HepG2 (cell line): Measurements from ENCODE around the gene TMEM63B. TPM values are rescaled to one million over a fixed set of nuclear protein-coding genes. Genes with fewer than 3 reads are reported as not detected.
A peak's percentile ranks its signal among the peaks of the same experiment; 100 is the strongest.

ENCODE experiments used
- ATF1 ChIP-seq: IDR thresholded peaks from 2 replicates; pipeline ENCODE4 v1.6.1; 2016; ENCODE audit warnings: mild to moderate bottlenecking, control low read depth
- ATF3 ChIP-seq: sonication (generic); formaldehyde crosslinking; IDR thresholded peaks from 2 replicates; pipeline ENCODE4 v1.4.0; 2020; ENCODE audit warnings: missing genetic modification reagents
- HMGXB3 ChIP-seq: sonication (generic); formaldehyde crosslinking; IDR thresholded peaks from 2 replicates; pipeline ENCODE4 v1.4.0; 2020; ENCODE audit warnings: missing genetic modification reagents, borderline replicate concordance
- HOXA3 ChIP-seq: sonication (generic); formaldehyde crosslinking; IDR thresholded peaks from 2 replicates; pipeline ENCODE4 v1.5.0; 2020; ENCODE audit warnings: missing genetic modification reagents
- KAT2B ChIP-seq: fragments of 150-350 bp; IDR thresholded peaks from 2 replicates; pipeline ENCODE4 v1.6.1; 2014; ENCODE audit warnings: low read depth, low read length, borderline replicate concordance
- KLF9 ChIP-seq: IDR thresholded peaks from 2 replicates; pipeline ENCODE4 v1.6.1; 2016; ENCODE audit warnings: low read depth
- MAZ ChIP-seq, 2 experiments: sonication (generic) in 1 of 2; formaldehyde crosslinking in 1 of 2; IDR thresholded peaks; 2 replicates each; pipeline versions ENCODE4 v1.5.0 to v1.6.1; 2012 to 2020; ENCODE audit warnings: low read depth in 2 of 2, mild to moderate bottlenecking in 2 of 2, borderline replicate concordance in 1 of 2, improper control_type of control experiment in 1 of 2, low read length in 1 of 2, missing genetic modification reagents in 1 of 2, moderate library complexity in 1 of 2
- MTERF4 ChIP-seq: sonication (generic); formaldehyde crosslinking; IDR thresholded peaks from 2 replicates; pipeline ENCODE4 v1.8.0; 2023; ENCODE audit warnings: mild to moderate bottlenecking, missing genetic modification reagents
- RCOR2 ChIP-seq: IDR thresholded peaks from 2 replicates; pipeline ENCODE4 v1.6.1; 2016; ENCODE audit warnings: missing biosample characterization, missing genetic modification reagents
- TCF12 ChIP-seq, 2 experiments: fragments of 450-650 bp in 1 of 2; sonication (generic) in 1 of 2; formaldehyde crosslinking in 1 of 2; IDR thresholded peaks; 2 replicates each; pipeline versions ENCODE4 v1.6.1 to v1.8.0; 2017 to 2022; ENCODE audit warnings: antibody characterized with exemption in 1 of 2, mild to moderate bottlenecking in 1 of 2, missing genetic modification reagents in 1 of 2, moderate library complexity in 1 of 2
- USF2 ChIP-seq, 2 experiments: sonication (generic) in 1 of 2; formaldehyde crosslinking in 1 of 2; IDR thresholded peaks; 2 replicates each; pipeline versions ENCODE4 v1.5.1 to v1.6.1; 2011 to 2020; ENCODE audit warnings: borderline replicate concordance in 1 of 2, low read depth in 1 of 2, low read length in 1 of 2, mild to moderate bottlenecking in 1 of 2, missing genetic modification reagents in 1 of 2, moderate library complexity in 1 of 2
- ZMYM4 ChIP-seq: sonication (generic); formaldehyde crosslinking; IDR thresholded peaks from 2 replicates; pipeline ENCODE4 v1.8.1; 2023; ENCODE audit warnings: mild to moderate bottlenecking, missing genetic modification reagents
- ZNF33A ChIP-seq: sonication (generic); formaldehyde crosslinking; IDR thresholded peaks from 2 replicates; pipeline ENCODE4 v1.5.1; 2020; ENCODE audit warnings: missing genetic modification reagents, mild to moderate bottlenecking, moderate library complexity, borderline replicate concordance
- ZNF431 ChIP-seq: sonication (generic); formaldehyde crosslinking; IDR thresholded peaks from 2 replicates; pipeline ENCODE4 v1.9.0; 2022; ENCODE audit warnings: missing genetic modification reagents, low read depth, mild to moderate bottlenecking, borderline replicate concordance
- ZNF614 ChIP-seq: IDR thresholded peaks from 2 replicates; pipeline ENCODE4 v1.6.1; 2018; ENCODE audit warnings: missing biosample characterization, missing genetic modification reagents, inconsistent platforms, borderline replicate concordance
- ZNF704 ChIP-seq: sonication (generic); formaldehyde crosslinking; IDR thresholded peaks from 2 replicates; pipeline ENCODE4 v1.8.1; 2023; ENCODE audit warnings: mild to moderate bottlenecking, inconsistent platforms, moderate library complexity, missing genetic modification reagents, borderline replicate concordance
- ZNF782 ChIP-seq: sonication (generic); formaldehyde crosslinking; IDR thresholded peaks from 2 replicates; pipeline ENCODE4 v1.4.0; 2020; ENCODE audit warnings: missing genetic modification reagents, mild to moderate bottlenecking, borderline replicate concordance
- polyA plus RNA-seq, 8 experiments: library from polyadenylated mRNA; depleted of rRNA in 3 of 8; stranded (reverse) in 7 of 8; unstranded in 1 of 8; fragments of >200 nt; fragmentation: Illumina TruSeq in 4 of 8; extraction: Trizol in 4 of 8; gene quantifications; 2 replicates each; pipeline versions ENCODE4 v1.2.1 to v1.2.3, GENCODE V29; 2011 to 2016; ENCODE audit warnings: low read depth in 4 of 8, missing spikeins in 1 of 8, mixed read lengths in 1 of 8; ENCODE audit not compliant: insufficient read depth in 1 of 8
- total RNA-seq, 5 experiments: library from RNA; depleted of rRNA; stranded (reverse); fragments of >200 nt; fragmentation: Illumina TruSeq; extraction: Trizol; gene quantifications; 2 replicates each; pipeline ENCODE4 v1.2.3, GENCODE V29; 2016; ENCODE audit warnings: low read depth in 1 of 5

Gene TMEM63B
- total and polyA plus RNA-seq, 2 of the 13 experiments (the other 11 are each of a cell fraction or from before 2014, with no cell fraction given), result 27.4 to 75.8 TPM

- TF ChIP-seq HMGXB3 (CRISPR knock-in tag), result no peak
- TF ChIP-seq HOXA3 (CRISPR knock-in tag), result peak; percentile 74
- TF ChIP-seq ATF1 (CRISPR knock-in tag), result no peak
- peak; percentile 95 for TF ChIP-seq ZNF614 (CRISPR knock-in tag)
- no peak for TF ChIP-seq ATF3
- TF ChIP-seq ZNF782, result no peak
- no peak for TF ChIP-seq KAT2B
- no peak for TF ChIP-seq MAZ (IDR thresholded peaks at IDR 0.05; ENCODE audit: borderline replicate concordance, low read depth, low read length)
- TF ChIP-seq MAZ (CRISPR knock-in tag; IDR thresholded peaks at IDR 0.05; ENCODE audit: low read depth), result no peak
- peak; percentile 51; the same call in 1 of the 2 replicates for TF ChIP-seq ZMYM4
- 0 out of 2 replicates have a peak, but pooled peaks have one; percentile 46 for TF ChIP-seq ZNF33A (CRISPR knock-in tag)
- TF ChIP-seq USF2 (IDR thresholded peaks at IDR 0.05; ENCODE audit: low read depth, low read length), result no peak
- TF ChIP-seq USF2 (CRISPR knock-in tag; IDR thresholded peaks at IDR 0.05; ENCODE audit: borderline replicate concordance), result no peak
- TF ChIP-seq TCF12 (IDR thresholded peaks at IDR 0.05), result no peak
- peak; percentile 70; the same call in 1 of the 2 replicates for TF ChIP-seq TCF12 (CRISPR knock-in tag; IDR thresholded peaks at IDR 0.05)
- no peak for TF ChIP-seq MTERF4
- no peak for TF ChIP-seq KLF9
- 0 out of 2 replicates have a peak, but pooled peaks have one; percentile 48 for TF ChIP-seq ZNF704 (CRISPR knock-in tag)
- peak; percentile 100 for TF ChIP-seq RCOR2
- peak; percentile 62 for TF ChIP-seq ZNF431 (CRISPR knock-in tag)
These were observed 35.1 kb upstream of the TMEM63B start (continued) for GRCh38 chr6:44091981-44092884.
